A549 treated with Mapracorat at 1 μM for 4 hours (cell line): Measurements from ENCODE around the gene ZNF540. TPM values are rescaled to one million over a fixed set of nuclear protein-coding genes. Genes with fewer than 3 reads are reported as not detected.

Source experiments
- total RNA-seq: library from RNA; stranded (reverse); fragments of 200-300 nt; extraction: Qiagen RNA extraction; gene quantifications from 5 replicates; pipeline ENCODE4 v1.2.3, GENCODE V29; 2022

Gene ZNF540
- not detected in 5 replicates for total RNA-seq

DNA sequence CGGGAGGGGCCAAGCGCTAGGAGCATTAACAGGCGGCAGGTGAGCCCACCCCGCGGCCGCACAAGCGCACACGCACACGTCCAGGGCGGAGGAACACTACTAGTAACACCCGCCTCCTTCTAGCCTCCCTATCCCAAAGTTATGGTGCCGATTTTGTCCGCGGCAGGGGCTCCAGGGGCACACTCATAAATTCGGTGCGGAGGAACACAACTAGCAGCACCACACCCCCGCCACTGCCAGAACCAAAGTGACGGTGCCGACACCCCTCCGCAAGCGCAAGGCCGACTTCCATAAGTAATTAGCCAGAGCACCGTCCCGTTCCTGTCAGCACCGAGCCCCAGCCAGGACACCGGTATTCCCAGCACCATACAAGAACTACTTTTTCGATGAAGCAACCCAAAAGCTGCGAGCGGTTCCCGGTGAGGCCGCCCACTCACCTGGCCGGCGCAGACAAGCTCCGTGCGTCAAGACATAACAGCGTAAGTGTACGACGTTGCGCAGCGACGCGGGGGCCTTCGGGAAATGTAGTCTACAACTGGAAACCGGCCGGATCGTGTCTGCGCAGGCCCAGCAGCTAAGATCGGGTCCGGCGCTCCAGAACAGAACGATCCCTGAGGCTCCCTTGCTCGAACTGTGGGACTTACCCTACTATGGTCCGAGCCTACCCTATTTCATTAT lies at the start of gene ZNF540, which contains the start of gene ZNF571:
Gene ZNF540, plus strand, starts transcription at position 573 of the 678 bp plus-strand sequence. CDS start 3,572 bp downstream, outside the sequence.
Gene ZNF571, minus strand, starts transcription at position 489 of the 678 bp plus-strand sequence. CDS start 8,116 bp downstream, outside the sequence.

GRCh38 chr19:37655301-37655688 lies 60.6 kb downstream of the ZNF540 start, which contains the start of gene ZFP30:
TSS of gene ZFP30 (minus strand) at chr19:37655465. CDS start at chr19:37647822, 7,643 bp downstream.

Other genes starting within 250 kb of the ZNF540 start
- 2.7 to 3.6 TPM (median 2.9 TPM) in 5 replicates for gene ZNF527, start 223.8 kb upstream of the ZNF540 start, total RNA-seq
- 3.9 to 5.7 TPM (median 5.1 TPM) in 5 replicates for gene ZNF569, start 127.4 kb upstream of the ZNF540 start, total RNA-seq
- gene ZNF570, start 125.5 kb upstream of the ZNF540 start, total RNA-seq = 2.3 to 4.3 TPM (median 3.5 TPM) in 5 replicates
- 0.10 to 0.16 TPM in 2 of 5 replicates, not detected in the others for gene ZNF793, start 87.9 kb upstream of the ZNF540 start, total RNA-seq
- gene ZNF571, start 84 bp upstream of the ZNF540 start, total RNA-seq = 0.61 to 1.6 TPM (median 0.84 TPM) in 5 replicates
- gene ZFP30, start 60.6 kb downstream of the ZNF540 start, total RNA-seq = 6.9 to 10.6 TPM (median 7.4 TPM) in 5 replicates
- gene ZNF607, start 124.9 kb downstream of the ZNF540 start, total RNA-seq = 4.4 to 6.0 TPM (median 4.6 TPM) in 5 replicates
- 1.7 to 3.5 TPM (median 2.8 TPM) in 5 replicates for gene ZNF573, start 184.7 kb downstream of the ZNF540 start, total RNA-seq